NCI-H2227 (cell line): ENCODE data around the gene VTI1A.
A peak's percentile ranks its signal among the peaks of the same experiment; 100 is the strongest.

Experiments used
- DNase-seq: peaks from one replicate; lab custom pipeline; 2025; ENCODE audit not compliant: unreplicated experiment; lab: John Stamatoyannopoulos, UW

VTI1A gene

GRCh38 chr10:112801004-112801403 is 354.0 kb downstream of the VTI1A start:
- DNase-seq = no peak

- DNase-seq = no peak
Observed at GRCh38 chr10:112801748-112802147, 354.7 kb downstream of the VTI1A start.

- no peak for DNase-seq
Observed at GRCh38 chr10:112802411-112803022, 355.5 kb downstream of the VTI1A start.

GRCh38 chr10:112803961-112804401 is 357.0 kb downstream of the VTI1A start:
- DNase-seq = peak; percentile 4

- DNase-seq = no peak
Observed at GRCh38 chr10:112805254-112805590, 358.2 kb downstream of the VTI1A start.

GRCh38 chr10:112805701-112806100 is 358.7 kb downstream of the VTI1A start:
- DNase-seq = no peak

GRCh38 chr10:112807013-112807412 is 360.0 kb downstream of the VTI1A start:
- no peak for DNase-seq

GRCh38 chr10:112809736-112810135 is 362.7 kb downstream of the VTI1A start:
- DNase-seq = no peak

GRCh38 chr10:112810711-112811151 is 363.7 kb downstream of the VTI1A start:
- no peak for DNase-seq

- no peak for DNase-seq
Observed at GRCh38 chr10:112811741-112812551, 364.9 kb downstream of the VTI1A start.

GRCh38 chr10:112812586-112812985 is 365.6 kb downstream of the VTI1A start:
- no peak for DNase-seq

GRCh38 chr10:112813866-112814591 is 367.0 kb downstream of the VTI1A start:
- DNase-seq = no peak

- no peak for DNase-seq
Observed at GRCh38 chr10:112815269-112816032, 368.4 kb downstream of the VTI1A start.

- no peak for DNase-seq
Observed at GRCh38 chr10:112816033-112816430, 369.0 kb downstream of the VTI1A start.

- DNase-seq = no peak
Observed at GRCh38 chr10:112816891-112817290, 369.9 kb downstream of the VTI1A start.

- DNase-seq = peak; percentile 22
Observed at GRCh38 chr10:112817981-112818777, 371.2 kb downstream of the VTI1A start.

GRCh38 chr10:112819231-112819630 is 372.2 kb downstream of the VTI1A start:
- DNase-seq = no peak

GRCh38 chr10:112820320-112820719 is 373.3 kb downstream of the VTI1A start:
- no peak for DNase-seq

- DNase-seq = no peak
Observed at GRCh38 chr10:112821038-112821437, 374.0 kb downstream of the VTI1A start.

- DNase-seq = no peak
Observed at GRCh38 chr10:112821663-112822062, 374.6 kb downstream of the VTI1A start.
